Natural killer cell (primary cell): ENCODE data around the gene USP38. TPM values are rescaled to one million over a fixed set of nuclear protein-coding genes. Genes with fewer than 3 reads are reported as not detected.
"Not testable (repeated sequence)": the region's sequence is repeated elsewhere in the genome, so short reads cannot be mapped to it uniquely, and the experiment has no call there.

Experiments used
- ATAC-seq, 3 donors: fragments of 150-1000 bp in 2 of 3; fragments of 200-7000 bp in 1 of 3; cut with Tn5 transposase; 1 replicate in 1 of 3; 2 replicates in 2 of 3; pipeline ENCODE4 v1.10.0; 2021; ENCODE audit warnings: mild to moderate bottlenecking in 2 of 3, moderate library complexity in 2 of 3
- DNase-seq, 2 donors: peaks; one replicate each; pipeline versions ENCODE4 v3.0.0 to v3.0.0-alpha.2; 2013 to 2021; ENCODE audit warnings: mixed read lengths in 1 of 2
- H3K27ac ChIP-seq: one replicate; pipeline ENCODE4 v1.5.1; 2013; ENCODE audit warnings: mild to moderate bottlenecking, low read length
- H3K27me3 ChIP-seq: one replicate; pipeline ENCODE4 v1.6.1; 2013; ENCODE audit warnings: low read length; ENCODE audit not compliant: control insufficient read depth, insufficient read depth
- H3K36me3 ChIP-seq: one replicate; pipeline ENCODE4 v1.6.1; 2013; ENCODE audit warnings: low read length; ENCODE audit not compliant: control insufficient read depth, insufficient read depth
- H3K4me1 ChIP-seq: one replicate; pipeline ENCODE4 v1.6.1; 2013; ENCODE audit warnings: low read length; ENCODE audit not compliant: control insufficient read depth, insufficient read depth
- H3K4me3 ChIP-seq: one replicate; pipeline ENCODE4 v1.5.1; 2013; ENCODE audit warnings: low read length
- H3K9me3 ChIP-seq: one replicate; pipeline ENCODE4 v1.6.1; 2013; ENCODE audit warnings: low read length; ENCODE audit not compliant: control insufficient read depth, insufficient read depth
- H3K27ac Mint-ChIP-seq, 2 donors: one replicate each; pipeline ENCODE4 v1.8.0; 2022; ENCODE audit warnings: mild to moderate bottlenecking in 2 of 2, mixed read lengths in 2 of 2, moderate library complexity in 1 of 2
- H3K27me3 Mint-ChIP-seq, 2 donors: one replicate each; pipeline ENCODE4 v1.8.0; 2022; ENCODE audit warnings: low read depth in 2 of 2, mixed read lengths in 2 of 2
- H3K36me3 Mint-ChIP-seq: one replicate; pipeline ENCODE4 v1.8.0; 2022; ENCODE audit warnings: mixed read lengths
- H3K4me1 Mint-ChIP-seq, 2 donors: one replicate each; pipeline ENCODE4 v1.8.0; 2022; ENCODE audit warnings: mixed read lengths in 2 of 2
- H3K4me3 Mint-ChIP-seq: one replicate; pipeline ENCODE4 v1.8.0; 2022; ENCODE audit warnings: mild to moderate bottlenecking, moderate library complexity, mixed read lengths
- H3K9me3 Mint-ChIP-seq, 2 donors: one replicate each; pipeline ENCODE4 v1.8.0; 2022; ENCODE audit warnings: mixed read lengths in 2 of 2
- CTCF ChIP-seq: fragments of 200-600 bp; IDR thresholded peaks from one replicate; pipeline ENCODE4 v1.8.0; 2022; ENCODE audit warnings: antibody characterized with exemption
- WGBS: methylation state at CpG from one replicate; pipeline ENCODE4 v1.1.7; 2013; ENCODE audit warnings: missing lambda C conversion rate; ENCODE audit not compliant: insufficient coverage; 5-methylcytosine and 5-hydroxymethylcytosine counted together
- intact Hi-C: fragments of 100-400 bp; cut with micrococcal nuclease; formaldehyde crosslinking; loops from one replicate; pipeline ENCODE4 v1.14.2; 2022
- total RNA-seq, 4 donors: library from RNA; stranded (reverse); fragments of 120-200 nt in 1 of 4; gene quantifications; one replicate each; pipeline versions ENCODE4 v1.2.3 to v1.2.4, GENCODE V29; 2013 to 2022

Gene USP38
- total RNA-seq, 3 donors from 2014 or later (not counting 1 experiment from before 2014, with no cell fraction given) = 35.6 to 39.5 (median 36.7) TPM

DNA sequence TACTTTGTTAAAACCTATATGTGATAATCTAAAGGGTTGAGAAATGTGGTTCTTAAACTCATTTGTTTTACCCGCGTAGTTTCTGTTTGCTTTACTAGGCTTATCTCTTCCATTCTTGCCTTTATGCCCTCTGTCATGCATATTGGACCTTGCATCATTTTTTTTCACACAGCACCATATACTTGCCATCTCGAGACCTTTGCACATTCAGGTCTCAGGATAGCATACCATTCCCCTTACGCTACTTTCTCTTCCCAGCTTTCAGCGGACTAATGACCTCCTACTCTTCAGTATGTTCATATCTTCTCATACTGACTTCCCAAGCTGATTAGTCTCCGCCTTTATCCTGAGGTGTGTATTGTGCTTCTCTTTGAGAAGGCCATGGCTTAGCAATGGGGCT lies 40.5 kb downstream of the USP38 start:
- Histone ChIP-seq H3K9me3 (no peaks in the 10 kb centered on the region), H3K27ac (no peak overlapping the region), H3K4me3 (no peak overlapping the region), H3K27me3 (no peaks in the 10 kb centered on the region), H3K4me1 (no peaks in the 10 kb centered on the region), H3K36me3 (peaks cover 31% of the 10 kb centered on the region)
- WGBS = 97% methylated on average over 5 of the region's 6 CpGs
- TF ChIP-seq CTCF = no peak
- no peaks in the 10 kb centered on the region for H3K9me3 Mint-ChIP-seq
- no peaks in the 10 kb centered on the region for H3K36me3 Mint-ChIP-seq
- no peak overlapping the region for H3K27ac Mint-ChIP-seq
- intact Hi-C loops = no loop called here
- no peaks in the 10 kb centered on the region for H3K4me1 Mint-ChIP-seq
- H3K4me3 Mint-ChIP-seq = no peak overlapping the region
- no peak for DNase-seq
- no peaks in the 10 kb centered on the region for H3K27me3 Mint-ChIP-seq
- no peak for ATAC-seq

DNA sequence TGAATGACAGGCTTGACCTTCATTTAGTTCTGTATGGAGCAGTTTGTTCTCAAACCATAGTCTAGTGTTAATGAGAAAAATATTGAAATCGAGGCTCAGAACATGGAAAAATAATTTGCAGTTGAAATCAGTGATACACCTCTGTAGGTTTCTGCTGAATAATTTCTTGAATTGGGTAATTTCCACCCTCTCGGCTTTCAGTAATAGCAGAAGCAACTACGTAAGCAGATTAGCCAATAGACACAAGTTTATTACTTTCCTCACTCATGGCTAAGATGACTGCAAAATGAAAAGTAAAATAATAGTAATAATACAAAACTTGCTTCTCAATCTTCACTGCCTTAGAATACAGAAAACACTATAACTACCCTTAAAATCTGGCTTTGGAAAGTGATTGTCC lies 46.0 kb downstream of the USP38 start:
- no peaks in the 10 kb centered on the region for H3K36me3 ChIP-seq
- WGBS = 78% methylated on average over 1 of the region's 3 CpGs
- Mint-ChIP-seq H3K9me3 (no peaks in the 10 kb centered on the region), H3K36me3 (no peaks in the 10 kb centered on the region), H3K27ac (no peak overlapping the region), H3K4me3 (no peak overlapping the region), H3K27me3 (no peaks in the 10 kb centered on the region), H3K4me1 (no peaks in the 10 kb centered on the region)
- no peak overlapping the region for H3K4me3 ChIP-seq
- H3K9me3 ChIP-seq = no peaks in the 10 kb centered on the region
- H3K27me3 ChIP-seq = no peaks in the 10 kb centered on the region
- no peak for TF ChIP-seq CTCF
- ATAC-seq = no peak
- no peak for DNase-seq
- intact Hi-C loops = no loop called here
- H3K27ac ChIP-seq = no peak overlapping the region
- H3K4me1 ChIP-seq = no peaks in the 10 kb centered on the region

DNA sequence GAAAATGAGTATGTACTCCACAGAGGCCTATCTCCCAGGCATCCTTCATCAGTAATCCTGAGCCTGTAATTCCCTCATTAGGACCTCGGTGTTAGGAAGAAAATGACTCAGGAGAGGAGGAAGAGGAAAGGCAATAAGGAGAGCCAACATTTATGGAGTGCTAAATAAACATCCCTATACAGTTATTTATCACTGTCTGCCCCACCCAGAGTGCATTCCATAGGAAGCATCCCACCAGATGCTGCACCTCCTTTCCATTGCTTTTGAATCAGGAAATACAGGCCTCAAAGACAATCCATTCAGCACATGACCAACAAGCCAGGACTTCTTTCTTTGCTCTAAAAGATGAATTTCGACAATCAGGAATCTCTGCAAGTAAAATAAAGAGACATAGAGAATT lies 47.6 kb downstream of the USP38 start:
- no peak overlapping the region for H3K27ac ChIP-seq
- WGBS = 94% methylated on average over 1 of the region's 2 CpGs
- no peak for TF ChIP-seq CTCF

DNA sequence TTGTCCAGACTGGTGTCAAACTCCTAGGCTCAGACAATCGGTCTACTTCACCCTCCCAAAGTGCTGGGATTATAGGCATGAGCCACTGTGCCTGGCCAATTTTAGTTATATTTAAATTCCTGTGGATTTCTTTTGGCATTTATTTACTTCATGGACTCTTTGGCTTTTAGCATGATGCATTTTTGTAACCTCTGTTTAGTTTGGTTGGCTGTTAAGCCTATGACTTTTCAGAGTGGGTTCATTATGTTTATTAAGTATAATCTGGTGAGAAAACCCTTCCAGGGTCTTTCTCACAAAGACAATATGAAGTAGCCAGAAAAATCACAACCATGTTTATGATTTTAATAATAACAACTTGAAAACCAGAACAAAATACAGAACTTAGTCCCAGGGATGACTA lies 49.4 kb downstream of the USP38 start:
- Histone ChIP-seq H3K4me1 (no peaks in the 10 kb centered on the region), H3K9me3 (no peaks in the 10 kb centered on the region), H3K27ac (no peak overlapping the region), H3K36me3 (no peaks in the 10 kb centered on the region), H3K4me3 (no peak overlapping the region), H3K27me3 (no peaks in the 10 kb centered on the region)
- 86% methylated on average over 1 of the region's 1 CpG for WGBS
- H3K27me3 Mint-ChIP-seq = no peaks in the 10 kb centered on the region
- H3K4me1 Mint-ChIP-seq = no peaks in the 10 kb centered on the region
- H3K9me3 Mint-ChIP-seq = no peaks in the 10 kb centered on the region
- no peaks in the 10 kb centered on the region for H3K36me3 Mint-ChIP-seq
- ATAC-seq = no peak
- H3K27ac Mint-ChIP-seq = no peak overlapping the region
- DNase-seq = no peak
- no peak overlapping the region for H3K4me3 Mint-ChIP-seq
- TF ChIP-seq CTCF = no peak
- intact Hi-C loops = no loop called here

More for the DNA sequence above, 47.6 kb downstream of the USP38 start:
- Histone ChIP-seq H3K4me1 (no peaks in the 10 kb centered on the region), H3K9me3 (no peaks in the 10 kb centered on the region), H3K36me3 (no peaks in the 10 kb centered on the region), H3K4me3 (no peak overlapping the region), H3K27me3 (no peaks in the 10 kb centered on the region)
- ATAC-seq (no peak), DNase-seq (no peak)
- intact Hi-C loops = no loop called here
- no peaks in the 10 kb centered on the region for H3K36me3 Mint-ChIP-seq
- no peaks in the 10 kb centered on the region for H3K27me3 Mint-ChIP-seq
- no peak overlapping the region for H3K27ac Mint-ChIP-seq
- no peak overlapping the region for H3K4me3 Mint-ChIP-seq
- no peaks in the 10 kb centered on the region for H3K9me3 Mint-ChIP-seq
- no peaks in the 10 kb centered on the region for H3K4me1 Mint-ChIP-seq

- H3K4me3 ChIP-seq, DNase-seq, H3K36me3 ChIP-seq, H3K27ac ChIP-seq, H3K4me3 Mint-ChIP-seq, H3K27me3 Mint-ChIP-seq, ATAC-seq, H3K27me3 ChIP-seq, H3K27ac Mint-ChIP-seq, H3K9me3 Mint-ChIP-seq, H3K4me1 Mint-ChIP-seq, H3K9me3 ChIP-seq, intact Hi-C loops, H3K4me1 ChIP-seq, H3K36me3 Mint-ChIP-seq: not testable (repeated sequence)
- WGBS = 92% methylated on average over 11 of the region's 11 CpGs
These were observed 52.5 kb downstream of the USP38 start for GRCh38 chr4:143237195-143237594.
